ENCODE data around the gene KSR1.
A peak's percentile ranks its signal among the peaks of the same experiment; 100 is the strongest.
"Not testable (repeated sequence)": the region's sequence is repeated elsewhere in the genome, so short reads cannot be mapped to it uniquely, and the experiment has no call there.

The KSR1 gene

GRCh38 chr17:27455914-27456680 lies at the start of gene KSR1:
KSR1 (plus strand) TSS chr17:27456448; CDS start chr17:27456644, 196 bp downstream.
- TF ChIP-seq CTCF (conservative IDR thresholded peaks at IDR 0.05; ENCODE audit: low read depth, low read length) = peak; percentile 75
- H3K4me3 ChIP-seq (ENCODE audit: low read depth, low read length) = peak within 1 kb of the TSS; percentile 87
- DNase-seq (ENCODE audit: low read depth) = peak; percentile 85

- H3K4me3 ChIP-seq (ENCODE audit: low read depth, low read length) = no peak overlapping the region
- TF ChIP-seq CTCF (conservative IDR thresholded peaks at IDR 0.05; ENCODE audit: low read depth, low read length) = peak; percentile 21
- peak; percentile 77 for DNase-seq (ENCODE audit: low read depth)
Measured at GRCh38 chr17:27407916-27408864, 48.1 kb upstream of the KSR1 start.

- no peak overlapping the region for H3K4me3 ChIP-seq (ENCODE audit: low read depth, low read length)
- no peak for TF ChIP-seq CTCF (conservative IDR thresholded peaks at IDR 0.05; ENCODE audit: low read depth, low read length)
- peak; percentile 42 for DNase-seq (ENCODE audit: low read depth)
Measured at GRCh38 chr17:27408891-27409290, 47.4 kb upstream of the KSR1 start.

- DNase-seq (ENCODE audit: low read depth); H3K4me3 ChIP-seq (ENCODE audit: low read depth, low read length): not testable (repeated sequence)
Measured at GRCh38 chr17:27412158-27412557, 44.1 kb upstream of the KSR1 start.

GRCh38 chr17:27413315-27413714 lies 42.9 kb upstream of the KSR1 start:
- no peak overlapping the region for H3K4me3 ChIP-seq (ENCODE audit: low read depth, low read length)
- DNase-seq (ENCODE audit: low read depth) = no peak
- TF ChIP-seq CTCF (conservative IDR thresholded peaks at IDR 0.05; ENCODE audit: low read depth, low read length) = no peak

- no peak for DNase-seq (ENCODE audit: low read depth)
- H3K4me3 ChIP-seq (ENCODE audit: low read depth, low read length) = no peak overlapping the region
- TF ChIP-seq CTCF (conservative IDR thresholded peaks at IDR 0.05; ENCODE audit: low read depth, low read length) = no peak
Measured at GRCh38 chr17:27413792-27414191, 42.5 kb upstream of the KSR1 start.

- DNase-seq (ENCODE audit: low read depth) = peak; percentile 18
- H3K4me3 ChIP-seq (ENCODE audit: low read depth, low read length) = no peak overlapping the region
- TF ChIP-seq CTCF (conservative IDR thresholded peaks at IDR 0.05; ENCODE audit: low read depth, low read length) = no peak
Measured at GRCh38 chr17:27414271-27414670, 42.0 kb upstream of the KSR1 start.
